Keratinocyte (primary cell): ENCODE results near the gene ZBTB48. TPM values are rescaled to one million over a fixed set of nuclear protein-coding genes. Genes with fewer than 3 reads are reported as not detected.
A peak's percentile ranks its signal among the peaks of the same experiment; 100 is the strongest.

ENCODE experiments used
- DNase-seq: peaks from one replicate; pipeline ENCODE4 v3.0.0-alpha.2; 2011; ENCODE audit warnings: low read depth, missing footprints, low spot score
- FAIRE-seq: peaks from 2 replicates; lab custom pipeline; 2011; peaks lifted over from hg19 to GRCh38; lab: Jason Lieb, UNC
- H2AFZ ChIP-seq: 2 replicates; pipeline ENCODE4 v1.6.0; 2012; ENCODE audit warnings: low read length, control low read depth, inconsistent platforms; ENCODE audit not compliant: control insufficient read depth
- H3K27ac ChIP-seq: 2 replicates; pipeline ENCODE4 v1.5.1; 2011; ENCODE audit warnings: low read length; ENCODE audit not compliant: control insufficient read depth, insufficient read depth
- H3K27me3 ChIP-seq: 3 replicates; pipeline ENCODE4 v1.6.0; 2011; ENCODE audit warnings: low read length; ENCODE audit not compliant: control insufficient read depth, insufficient read depth; ENCODE audit errors: extremely low read depth
- H3K36me3 ChIP-seq, 2 experiments: 2 replicates in 1 of 2; 3 replicates in 1 of 2; pipeline ENCODE4 v1.5.1; 2011; ENCODE audit warnings: low read length in 2 of 2, mild to moderate bottlenecking in 1 of 2; ENCODE audit not compliant: control insufficient read depth in 2 of 2, insufficient read depth in 2 of 2; ENCODE audit errors: extremely low read depth in 1 of 2
- H3K4me1 ChIP-seq: 3 replicates; pipeline ENCODE4 v1.5.1; 2011; ENCODE audit warnings: low read length; ENCODE audit not compliant: control insufficient read depth, insufficient read depth; ENCODE audit errors: extremely low read depth
- H3K4me2 ChIP-seq: 3 replicates; pipeline ENCODE4 v1.6.0; 2011; ENCODE audit warnings: low read depth, low read length; ENCODE audit not compliant: control insufficient read depth, insufficient read depth; ENCODE audit errors: extremely low read depth
- H3K4me3 ChIP-seq, 3 experiments: fragments of 200-600 bp in 1 of 3; sonication (generic) in 1 of 3; 2 replicates in 2 of 3; 3 replicates in 1 of 3; pipeline ENCODE4 v1.5.1; 2011 to 2016; ENCODE audit warnings: low read length in 3 of 3, mild to moderate bottlenecking in 3 of 3, control low read depth in 2 of 3, inconsistent platforms in 1 of 3, low read depth in 1 of 3, mixed read lengths in 1 of 3, mixed run types in 1 of 3, moderate library complexity in 1 of 3; ENCODE audit not compliant: control insufficient read depth in 2 of 3, insufficient read depth in 2 of 3; ENCODE audit errors: extremely low read depth in 1 of 3
- H3K79me2 ChIP-seq: 2 replicates; pipeline ENCODE4 v1.6.0; 2012; ENCODE audit warnings: low read length; ENCODE audit not compliant: control insufficient read depth, insufficient read depth
- H3K9ac ChIP-seq: 3 replicates; pipeline ENCODE4 v1.6.0; 2011; ENCODE audit warnings: low read length; ENCODE audit not compliant: control insufficient read depth, insufficient read depth; ENCODE audit errors: extremely low read depth
- H3K9me1 ChIP-seq: 3 replicates; pipeline ENCODE4 v1.6.0; 2011; ENCODE audit warnings: low read length; ENCODE audit not compliant: control insufficient read depth, insufficient read depth; ENCODE audit errors: extremely low read depth
- H3K9me3 ChIP-seq: 2 replicates; pipeline ENCODE4 v1.5.1; 2012; ENCODE audit warnings: low read depth, low read length; ENCODE audit not compliant: control insufficient read depth
- H4K20me1 ChIP-seq: 3 replicates; pipeline ENCODE4 v1.6.0; 2011; ENCODE audit warnings: low read length; ENCODE audit not compliant: control insufficient read depth, insufficient read depth; ENCODE audit errors: extremely low read depth
- CTCF ChIP-seq, 3 experiments: IDR thresholded peaks in 1 of 3; conservative IDR thresholded peaks in 1 of 3; optimal IDR thresholded peaks in 1 of 3; 2 replicates in 2 of 3; 3 replicates in 1 of 3; pipeline versions ENCODE3 to v1.5.1; 2011; ENCODE audit warnings: low read length in 3 of 3, mild to moderate bottlenecking in 3 of 3, moderate library complexity in 2 of 3, control low read depth in 1 of 3, inconsistent platforms in 1 of 3; ENCODE audit not compliant: insufficient read depth in 2 of 3; ENCODE audit errors: extremely low read depth in 1 of 3
- EZH2 ChIP-seq: IDR thresholded peaks from one replicate; pipeline ENCODE4 v1.6.1; 2012; ENCODE audit warnings: inconsistent platforms, mild to moderate bottlenecking, low read length, moderate library complexity
- dilution Hi-C: fragments of 300-500 bp; cut with MboI; formaldehyde crosslinking; loops from one replicate; pipeline ENCODE4 v1.7.0; 2020; ENCODE audit warnings: low sequenced_read_pairs; ENCODE audit not compliant: extremely low pct_ligation_motif_present
- polyA plus RNA-seq, 5 experiments: library from polyadenylated mRNA; depleted of rRNA in 3 of 5; stranded (reverse) in 3 of 5; stranded (forward) in 1 of 5; unstranded in 1 of 5; fragments of >200 nt; gene quantifications; 1 replicate in 1 of 5; 2 replicates in 3 of 5; 3 replicates in 1 of 5; pipeline versions ENCODE4 v1.2.1 to v1.2.3, GENCODE V29; 2011 to 2012; ENCODE audit warnings: missing spikeins in 2 of 5, low read depth in 1 of 5, low replicate concordance in 1 of 5

The ZBTB48 gene
- polyA plus RNA-seq, 1 donor (not counting 4 experiments of a cell fraction or from before 2014, with no cell fraction given), result 10.9 TPM

GRCh38 chr1:6588128-6588892 is 8.5 kb downstream of the ZBTB48 start:
- no peak overlapping the region for H2AFZ ChIP-seq
- H3K9me3 ChIP-seq, result no peaks in the 10 kb centered on the region
- peaks cover 20% of the 10 kb centered on the region for H3K79me2 ChIP-seq
- H3K9me1 ChIP-seq, result peaks cover 5% of the 10 kb centered on the region
- H3K9ac ChIP-seq, result no peak overlapping the region
- dilution Hi-C loops, result no loop called here
- TF ChIP-seq CTCF (optimal IDR thresholded peaks at IDR 0.05 in 1 of 3, IDR thresholded peaks at IDR 0.05 in 1 of 3, conservative IDR thresholded peaks at IDR 0.05 in 1 of 3; ENCODE audit: extremely low read depth in 1 of 3, insufficient read depth in 2 of 3, low read length in 3 of 3) (peak in 1 of 3 experiments; percentile 5), EZH2 (no peak)
- DNase-seq, result no peak
- H3K4me3 ChIP-seq, result no peak overlapping the region
- peaks cover 33% of the 10 kb centered on the region for H3K4me1 ChIP-seq
- peaks cover 28 to 53% of the 10 kb centered on the region in 2 experiments for H3K36me3 ChIP-seq
- H4K20me1 ChIP-seq, result peaks cover 46% of the 10 kb centered on the region
- no peak for FAIRE-seq
- no peaks in the 10 kb centered on the region for H3K27me3 ChIP-seq
- H3K27ac ChIP-seq, result peak overlapping the region; percentile 7
- H3K4me2 ChIP-seq, result peak overlapping the region; percentile 11

GRCh38 chr1:6588893-6589520 is 9.2 kb downstream of the ZBTB48 start:
- FAIRE-seq (no peak), DNase-seq (no peak)
- Histone ChIP-seq H3K4me2 (no peak overlapping the region), H2AFZ (no peak overlapping the region), H3K4me1 (peaks cover 33% of the 10 kb centered on the region), H3K9me3 (no peaks in the 10 kb centered on the region), H3K9ac (no peak overlapping the region), H3K27me3 (no peaks in the 10 kb centered on the region), H3K9me1 (peaks cover 5% of the 10 kb centered on the region), H4K20me1 (peaks cover 48% of the 10 kb centered on the region), H3K36me3 (peaks cover 34 to 59% of the 10 kb centered on the region in 2 experiments), H3K4me3 (no peak overlapping the region), H3K27ac (peak overlapping the region; percentile 7), H3K79me2 (peaks cover 26% of the 10 kb centered on the region)
- TF ChIP-seq CTCF (optimal IDR thresholded peaks at IDR 0.05 in 1 of 3, IDR thresholded peaks at IDR 0.05 in 1 of 3, conservative IDR thresholded peaks at IDR 0.05 in 1 of 3; ENCODE audit: extremely low read depth in 1 of 3, insufficient read depth in 2 of 3, low read length in 3 of 3) (no peak), EZH2 (no peak)
- dilution Hi-C loops, result no loop called here
